Neural progenitor cell (in vitro differentiated cells): ENCODE results near the gene IER5L. TPM values are rescaled to one million over a fixed set of nuclear protein-coding genes. Genes with fewer than 3 reads are reported as not detected.
"Not testable (repeated sequence)": the region's sequence is repeated elsewhere in the genome, so short reads cannot be mapped to it uniquely, and the experiment has no call there.

ENCODE experiments used
- DNase-seq: peaks from one replicate; pipeline ENCODE4 v3.0.0-alpha.2; 2016; ENCODE audit warnings: low spot score
- H2AFZ ChIP-seq: fragments of 200-600 bp; sonication (generic); replicated peaks from 2 replicates; pipeline ENCODE4 v1.6.1; 2016; ENCODE audit warnings: antibody characterized with exemption
- H3F3A ChIP-seq: fragments of 200-600 bp; sonication (generic); 2 replicates; pipeline ENCODE4 v1.6.1; 2016; ENCODE audit warnings: antibody characterized with exemption, low read depth
- H3K27ac ChIP-seq: fragments of 200-600 bp; sonication (generic); 2 replicates; pipeline ENCODE4 v1.5.1; 2016; ENCODE audit warnings: mild to moderate bottlenecking
- H3K27me3 ChIP-seq: fragments of 200-600 bp; sonication (generic); 2 replicates; pipeline ENCODE4 v1.6.1; 2016; ENCODE audit warnings: mild to moderate bottlenecking, moderate library complexity
- H3K36me3 ChIP-seq: fragments of 200-600 bp; sonication (generic); 2 replicates; pipeline ENCODE4 v1.5.1; 2016
- H3K4me1 ChIP-seq: fragments of 200-600 bp; sonication (generic); 2 replicates; pipeline ENCODE4 v1.6.1; 2016; ENCODE audit warnings: mixed run types
- H3K4me2 ChIP-seq: fragments of 200-600 bp; sonication (generic); 2 replicates; pipeline ENCODE4 v1.6.1; 2016
- H3K4me3 ChIP-seq: fragments of 200-600 bp; sonication (generic); 2 replicates; pipeline ENCODE4 v1.5.1; 2016
- H3K79me2 ChIP-seq: fragments of 200-600 bp; sonication (generic); 2 replicates; pipeline ENCODE4 v1.6.1; 2016; ENCODE audit warnings: low read depth
- H3K9ac ChIP-seq: fragments of 200-600 bp; sonication (generic); 2 replicates; pipeline ENCODE4 v1.6.1; 2016
- H3K9me3 ChIP-seq: fragments of 200-600 bp; sonication (generic); 2 replicates; pipeline ENCODE4 v1.5.1; 2016; ENCODE audit warnings: low read depth
- H4K20me1 ChIP-seq: fragments of 200-600 bp; sonication (generic); 2 replicates; pipeline ENCODE4 v1.6.1; 2016; ENCODE audit warnings: low read depth
- H3K27ac Mint-ChIP-seq: 3 replicates; pipeline ENCODE4 v1.8.0; 2021; ENCODE audit warnings: mixed read lengths
- H3K27me3 Mint-ChIP-seq: 2 replicates; pipeline ENCODE4 v1.8.0; 2022; ENCODE audit warnings: low read depth, mild to moderate bottlenecking, inconsistent platforms, moderate library complexity, mixed read lengths; ENCODE audit not compliant: insufficient read depth
- H3K36me3 Mint-ChIP-seq: 3 replicates; pipeline ENCODE4 v1.8.0; 2021; ENCODE audit warnings: mixed read lengths
- H3K4me1 Mint-ChIP-seq: 3 replicates; pipeline ENCODE4 v1.8.0; 2021; ENCODE audit warnings: mixed read lengths
- H3K4me3 Mint-ChIP-seq: 3 replicates; pipeline ENCODE4 v1.8.0; 2021; ENCODE audit warnings: mild to moderate bottlenecking, moderate library complexity, mixed read lengths
- H3K9me3 Mint-ChIP-seq: 3 replicates; pipeline ENCODE4 v1.8.0; 2020; ENCODE audit warnings: mixed read lengths
- CTCF ChIP-seq: fragments of 200-600 bp; sonication (generic); IDR thresholded peaks from 2 replicates; pipeline ENCODE4 v1.5.1; 2017; ENCODE audit warnings: antibody characterized with exemption, mild to moderate bottlenecking
- EZH2 ChIP-seq: fragments of 200-600 bp; sonication (generic); IDR thresholded peaks from 2 replicates; pipeline ENCODE4 v1.6.1; 2017; ENCODE audit warnings: antibody characterized with exemption, mild to moderate bottlenecking, moderate library complexity
- EZH2phosphoT487 ChIP-seq: fragments of 200-600 bp; sonication (generic); IDR thresholded peaks from 2 replicates; pipeline ENCODE4 v1.6.1; 2017; ENCODE audit warnings: antibody characterized with exemption
- total RNA-seq: library from RNA; depleted of rRNA; stranded (reverse); fragments of >200 nt; gene quantifications from 2 replicates; pipeline ENCODE4 v1.2.3, GENCODE V29; 2015; ENCODE audit warnings: low replicate concordance

Gene IER5L
- total RNA-seq, 1 donor from 2014 or later = 12.2 TPM

GRCh38 chr9:129131300-129132145 is 46.5 kb downstream of the IER5L start:
- Histone ChIP-seq H3K36me3 (peaks cover 5% of the 10 kb centered on the region), H3F3A (peaks cover 47% of the 10 kb centered on the region), H3K4me2 (no peak overlapping the region), H3K79me2 (peaks cover 14% of the 10 kb centered on the region), H4K20me1 (no peaks in the 10 kb centered on the region), H3K27me3 (no peaks in the 10 kb centered on the region), H3K9ac (no peak overlapping the region), H3K4me3 (no peak overlapping the region), H2AFZ (no peak overlapping the region), H3K4me1 (peaks cover 14% of the 10 kb centered on the region), H3K9me3 (no peaks in the 10 kb centered on the region), H3K27ac (no peak overlapping the region)
- Mint-ChIP-seq H3K4me1 (peaks cover 30% of the 10 kb centered on the region), H3K9me3 (no peaks in the 10 kb centered on the region), H3K36me3 (peaks cover 10% of the 10 kb centered on the region), H3K27ac (no peak overlapping the region), H3K27me3 (peaks cover 3% of the 10 kb centered on the region), H3K4me3 (no peak overlapping the region)
- DNase-seq = peak; percentile 83
- no peak for TF ChIP-seq EZH2phosphoT487
- TF ChIP-seq EZH2 = no peak
- peak; percentile 96 for TF ChIP-seq CTCF

GRCh38 chr9:129130791-129131190 is 47.3 kb downstream of the IER5L start:
- peaks cover 21% of the 10 kb centered on the region for H3K4me1 ChIP-seq
- no peaks in the 10 kb centered on the region for H4K20me1 ChIP-seq
- Mint-ChIP-seq H3K4me3 (no peak overlapping the region), H3K27me3 (peaks cover 3% of the 10 kb centered on the region), H3K27ac (no peak overlapping the region), H3K9me3 (no peaks in the 10 kb centered on the region), H3K4me1 (peaks cover 35% of the 10 kb centered on the region), H3K36me3 (peaks cover 10% of the 10 kb centered on the region)
- peaks cover 14% of the 10 kb centered on the region for H3K79me2 ChIP-seq
- H3K27me3 ChIP-seq = no peaks in the 10 kb centered on the region
- no peak overlapping the region for H3K4me3 ChIP-seq
- no peak overlapping the region for H3K9ac ChIP-seq
- TF ChIP-seq CTCF = no peak
- TF ChIP-seq EZH2phosphoT487 = no peak
- no peak for TF ChIP-seq EZH2
- peaks cover 5% of the 10 kb centered on the region for H3K36me3 ChIP-seq
- H3K4me2 ChIP-seq = no peak overlapping the region
- no peak overlapping the region for H2AFZ ChIP-seq
- no peak for DNase-seq
- H3K27ac ChIP-seq = no peak overlapping the region
- no peaks in the 10 kb centered on the region for H3K9me3 ChIP-seq
- peaks cover 54% of the 10 kb centered on the region for H3F3A ChIP-seq

- Histone ChIP-seq H3K4me1 (peaks cover 25% of the 10 kb centered on the region), H3F3A (peaks cover 59% of the 10 kb centered on the region), H3K79me2 (peaks cover 14% of the 10 kb centered on the region)
- H3K9me3 Mint-ChIP-seq, H2AFZ ChIP-seq, H3K4me3 ChIP-seq, H3K9me3 ChIP-seq, H3K36me3 ChIP-seq, H3K27me3 ChIP-seq, H3K9ac ChIP-seq, H3K27me3 Mint-ChIP-seq, H3K4me2 ChIP-seq, H3K4me3 Mint-ChIP-seq, H3K27ac Mint-ChIP-seq, H3K36me3 Mint-ChIP-seq, H3K27ac ChIP-seq, DNase-seq, H4K20me1 ChIP-seq: not testable (repeated sequence)
- peaks cover 39% of the 10 kb centered on the region for H3K4me1 Mint-ChIP-seq
Measured at GRCh38 chr9:129130271-129130670, 47.8 kb downstream of the IER5L start.

DNA sequence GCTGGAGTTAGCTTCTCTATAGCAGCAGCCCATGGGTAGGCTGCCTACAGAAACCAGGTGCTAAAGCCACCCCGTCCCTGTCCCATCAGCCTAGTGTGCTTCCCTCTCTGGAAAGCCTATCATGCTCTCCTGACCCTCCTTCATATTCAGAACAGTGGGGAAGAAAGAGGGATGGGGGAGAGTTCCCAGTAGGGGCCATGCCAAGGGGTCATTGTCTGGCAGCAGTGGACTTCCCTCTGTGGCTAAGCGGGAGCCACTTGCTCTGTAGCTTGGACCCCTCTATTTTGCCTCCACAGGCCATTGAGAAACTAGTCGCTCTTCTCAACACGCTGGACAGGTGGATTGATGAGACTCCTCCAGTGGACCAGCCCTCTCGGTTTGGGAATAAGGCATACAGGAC is 49.4 kb downstream of the IER5L start:
- Histone ChIP-seq H2AFZ (no peak overlapping the region), H3K4me1 (peaks cover 25% of the 10 kb centered on the region), H3K79me2 (peaks cover 21% of the 10 kb centered on the region), H3K4me3 (no peak overlapping the region), H3F3A (peaks cover 68% of the 10 kb centered on the region), H4K20me1 (no peaks in the 10 kb centered on the region), H3K9me3 (no peaks in the 10 kb centered on the region), H3K4me2 (no peak overlapping the region), H3K27me3 (no peaks in the 10 kb centered on the region), H3K36me3 (peaks cover 5% of the 10 kb centered on the region), H3K9ac (no peak overlapping the region), H3K27ac (peak overlapping the region; percentile 95)
- H3K27me3 Mint-ChIP-seq = peaks cover 3% of the 10 kb centered on the region
- peaks cover 37% of the 10 kb centered on the region for H3K4me1 Mint-ChIP-seq
- no peak for TF ChIP-seq EZH2
- TF ChIP-seq EZH2phosphoT487 = no peak
- TF ChIP-seq CTCF = no peak
- peaks cover 9% of the 10 kb centered on the region for H3K36me3 Mint-ChIP-seq
- no peak for DNase-seq
- H3K4me3 Mint-ChIP-seq = no peak overlapping the region
- H3K9me3 Mint-ChIP-seq = no peaks in the 10 kb centered on the region
- peak overlapping the region; percentile 57 for H3K27ac Mint-ChIP-seq
